Bronchial epithelial cell (primary cell): Measurements from ENCODE around the gene C4orf46. TPM values are rescaled to one million over a fixed set of nuclear protein-coding genes. Genes with fewer than 3 reads are reported as not detected.
"Not testable (repeated sequence)": the region's sequence is repeated elsewhere in the genome, so short reads cannot be mapped to it uniquely, and the experiment has no call there.

Experiments used
- DNase-seq: peaks from one replicate; pipeline ENCODE4 v3.0.0-alpha.2; 2010; ENCODE audit warnings: low read depth
- FAIRE-seq: peaks from 2 replicates; lab custom pipeline; 2011; peaks lifted over from hg19 to GRCh38; lab: Jason Lieb, UNC
- H3K27me3 ChIP-seq: 2 replicates; pipeline ENCODE4 v1.5.1; 2011; ENCODE audit warnings: low read length; ENCODE audit not compliant: control insufficient read depth, insufficient read depth
- H3K36me3 ChIP-seq: 2 replicates; pipeline ENCODE4 v1.5.1; 2011; ENCODE audit warnings: low read length; ENCODE audit not compliant: control insufficient read depth, insufficient read depth
- H3K4me3 ChIP-seq: 2 replicates; pipeline ENCODE4 v1.5.1; 2011; ENCODE audit warnings: mild to moderate bottlenecking, low read depth, low read length, control low read depth
- CTCF ChIP-seq: IDR thresholded peaks from 2 replicates; pipeline ENCODE4 v1.5.1; 2011; ENCODE audit warnings: mild to moderate bottlenecking, moderate library complexity, low read length, control low read depth, inconsistent platforms; ENCODE audit not compliant: insufficient read depth, severe bottlenecking
- total RNA-seq: library from RNA; depleted of rRNA; stranded (reverse); fragments of >200 nt; gene quantifications from 2 replicates; pipeline ENCODE4 v1.2.1, GENCODE V29; 2014

The C4orf46 gene
- 2.3 and 3.4 TPM in 2 replicates for total RNA-seq

- DNase-seq, result no peak
- FAIRE-seq, result no peak
These were observed at the start of gene C4orf46 for GRCh38 chr4:158671665-158671914. C4orf46 (minus strand) TSS chr4:158671887; CDS start chr4:158671801, 86 bp downstream.

GRCh38 chr4:158715802-158716201 lies 44.1 kb upstream of the C4orf46 start:
- H3K36me3 ChIP-seq, result peaks cover 7% of the 10 kb centered on the region
- no peak overlapping the region for H3K4me3 ChIP-seq
- DNase-seq, result no peak
- no peaks in the 10 kb centered on the region for H3K27me3 ChIP-seq
- TF ChIP-seq CTCF, result no peak
- FAIRE-seq, result no peak

More at GRCh38 chr4:158671665-158671914, at the start of gene C4orf46:
- Histone ChIP-seq H3K4me3 (peak within 1 kb of the TSS; percentile 80), H3K27me3 (no peaks in the 10 kb centered on the region), H3K36me3 (no peaks in the 10 kb centered on the region)
- TF ChIP-seq CTCF, result no peak

- H3K27me3 ChIP-seq, result no peaks in the 10 kb centered on the region
- TF ChIP-seq CTCF, result no peak
- DNase-seq (no peak), FAIRE-seq (no peak)
- peaks cover 6% of the 10 kb centered on the region for H3K36me3 ChIP-seq
- no peak overlapping the region for H3K4me3 ChIP-seq
These were observed 43.2 kb upstream of the C4orf46 start for GRCh38 chr4:158714937-158715336.

GRCh38 chr4:158712622-158713021 lies 40.9 kb upstream of the C4orf46 start:
- H3K36me3 ChIP-seq, FAIRE-seq: not testable (repeated sequence)

GRCh38 chr4:158710814-158711213 lies 39.1 kb upstream of the C4orf46 start:
- DNase-seq (no peak), FAIRE-seq (no peak)
- TF ChIP-seq CTCF, result no peak
- Histone ChIP-seq H3K36me3 (peaks cover 2% of the 10 kb centered on the region), H3K27me3 (no peaks in the 10 kb centered on the region), H3K4me3 (no peak overlapping the region)

More at GRCh38 chr4:158712622-158713021, 40.9 kb upstream of the C4orf46 start:
- H3K27me3 ChIP-seq, DNase-seq, H3K4me3 ChIP-seq: not testable (repeated sequence)

GRCh38 chr4:158704274-158704673 lies 32.6 kb upstream of the C4orf46 start:
- TF ChIP-seq CTCF, result no peak
- Histone ChIP-seq H3K36me3 (peaks cover 2% of the 10 kb centered on the region), H3K4me3 (no peak overlapping the region), H3K27me3 (no peaks in the 10 kb centered on the region)
- DNase-seq, result no peak
- FAIRE-seq, result no peak
